LNCaP clone FGC (cell line): ENCODE results near the gene RNF26.

Experiments used
- DNase-seq: peaks from one replicate; pipeline ENCODE4 v3.0.0-alpha.2; 2011; ENCODE audit warnings: low read depth
- H3K4me3 ChIP-seq: 2 replicates; pipeline ENCODE4 v1.5.1; 2011; ENCODE audit warnings: mild to moderate bottlenecking, low read depth, low read length, control low read depth
- TF ChIP-seq, protein P1 (sequence below): IDR thresholded peaks from 2 replicates; pipeline ENCODE4 v1.5.1; 2012; ENCODE audit warnings: mild to moderate bottlenecking; ENCODE audit not compliant: control insufficient read depth, insufficient read depth; ENCODE audit errors: extremely low read depth

Gene RNF26

DNA sequence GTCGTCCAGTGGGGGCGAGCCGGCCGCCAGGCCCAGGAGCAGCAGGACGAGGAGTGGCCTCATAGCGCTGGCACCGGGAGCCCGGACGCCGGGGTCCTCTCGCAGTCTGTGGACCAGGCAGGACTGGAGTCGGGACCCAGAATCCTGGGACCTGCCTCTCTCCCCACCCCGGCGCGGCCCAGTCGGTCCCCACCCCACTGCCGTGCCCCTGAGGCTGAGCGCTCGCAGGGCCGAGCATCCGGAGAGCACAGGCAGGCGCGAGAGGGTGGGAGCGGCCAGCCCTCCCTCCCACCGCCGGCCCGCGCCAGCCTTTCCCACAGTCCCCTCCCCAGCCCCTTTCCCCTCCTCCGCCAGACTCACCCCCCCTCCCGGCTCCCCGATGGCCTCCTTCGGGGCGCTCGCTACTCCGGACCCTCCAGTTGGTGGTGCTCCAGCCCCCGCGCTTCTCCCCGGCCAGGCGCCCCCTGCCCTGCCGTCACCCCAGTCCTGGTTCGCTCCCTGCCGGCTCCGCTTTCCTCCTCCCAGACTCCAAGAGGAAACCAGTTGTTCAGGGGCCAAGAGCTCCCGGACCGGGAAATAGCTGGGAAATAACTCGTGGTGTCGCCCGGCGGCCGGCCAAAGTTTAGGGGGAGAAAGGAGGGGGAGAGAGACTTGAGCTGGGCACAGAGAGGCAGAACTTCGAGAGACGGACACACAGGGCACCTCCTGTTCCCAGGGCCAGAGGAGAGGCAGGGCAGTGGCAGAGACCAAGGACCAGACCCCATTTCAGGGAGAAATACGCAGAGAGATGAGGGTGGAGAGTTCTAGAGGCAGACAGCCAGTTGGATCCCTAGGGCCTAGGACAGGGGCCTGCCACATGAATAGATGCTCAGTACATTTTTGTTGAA, 6.3 kb downstream of the RNF26 start, which contains the start of gene C1QTNF5:
TSS of gene C1QTNF5 (minus strand) at position 549 of the 887 bp plus-strand sequence. CDS start at position 63, 486 bp downstream.
- DNase-seq = no peak

DNA sequence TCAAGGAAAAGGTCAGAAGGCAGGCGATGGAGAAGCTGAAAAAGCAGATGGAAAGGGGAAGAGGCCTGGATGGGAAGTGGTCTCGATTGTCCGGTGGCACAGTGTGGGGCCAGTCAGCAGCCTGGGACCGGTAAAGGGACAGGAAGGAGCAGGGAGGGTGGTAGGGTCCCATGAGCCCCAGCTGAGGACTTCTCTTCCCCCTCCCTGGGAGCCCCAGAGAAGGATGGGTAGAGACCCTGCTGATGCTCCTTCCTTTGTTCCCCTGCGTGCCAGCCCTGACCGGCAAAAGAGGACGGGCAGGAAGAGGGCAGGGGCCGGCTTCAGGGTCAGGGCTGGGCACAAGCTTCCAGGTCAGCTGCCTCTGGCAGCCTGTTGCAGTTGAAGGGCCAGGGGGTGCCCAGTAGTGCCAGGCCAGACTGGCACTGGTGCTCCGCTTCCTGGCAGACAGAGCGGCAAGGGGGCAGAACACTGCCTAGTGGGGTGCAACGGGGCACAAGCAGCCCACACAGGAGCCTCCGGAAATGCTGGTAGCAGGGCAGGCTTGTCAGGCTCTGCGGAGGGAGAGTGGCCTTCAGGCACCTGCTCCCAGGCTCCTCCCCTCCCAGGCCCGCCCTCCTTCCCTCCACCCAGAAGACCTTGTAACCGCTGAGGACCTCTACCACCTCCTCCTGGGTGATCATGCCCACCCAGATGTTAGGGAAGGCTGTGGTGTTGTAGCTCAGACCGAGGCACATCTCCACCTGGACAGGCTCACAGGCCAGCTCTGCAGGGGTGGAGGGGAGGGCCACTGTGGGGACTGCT, 7.1 kb downstream of the RNF26 start:
- DNase-seq = no peak
- TF ChIP-seq, protein P1, sequence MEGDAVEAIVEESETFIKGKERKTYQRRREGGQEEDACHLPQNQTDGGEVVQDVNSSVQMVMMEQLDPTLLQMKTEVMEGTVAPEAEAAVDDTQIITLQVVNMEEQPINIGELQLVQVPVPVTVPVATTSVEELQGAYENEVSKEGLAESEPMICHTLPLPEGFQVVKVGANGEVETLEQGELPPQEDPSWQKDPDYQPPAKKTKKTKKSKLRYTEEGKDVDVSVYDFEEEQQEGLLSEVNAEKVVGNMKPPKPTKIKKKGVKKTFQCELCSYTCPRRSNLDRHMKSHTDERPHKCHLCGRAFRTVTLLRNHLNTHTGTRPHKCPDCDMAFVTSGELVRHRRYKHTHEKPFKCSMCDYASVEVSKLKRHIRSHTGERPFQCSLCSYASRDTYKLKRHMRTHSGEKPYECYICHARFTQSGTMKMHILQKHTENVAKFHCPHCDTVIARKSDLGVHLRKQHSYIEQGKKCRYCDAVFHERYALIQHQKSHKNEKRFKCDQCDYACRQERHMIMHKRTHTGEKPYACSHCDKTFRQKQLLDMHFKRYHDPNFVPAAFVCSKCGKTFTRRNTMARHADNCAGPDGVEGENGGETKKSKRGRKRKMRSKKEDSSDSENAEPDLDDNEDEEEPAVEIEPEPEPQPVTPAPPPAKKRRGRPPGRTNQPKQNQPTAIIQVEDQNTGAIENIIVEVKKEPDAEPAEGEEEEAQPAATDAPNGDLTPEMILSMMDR = no peak
- no peak overlapping the region for H3K4me3 ChIP-seq

More for the DNA sequence above, 6.3 kb downstream of the RNF26 start, which contains the start of gene C1QTNF5:
- peak within 1 kb of the TSS; percentile 30 for H3K4me3 ChIP-seq
- TF ChIP-seq, protein P1 = no peak

DNA sequence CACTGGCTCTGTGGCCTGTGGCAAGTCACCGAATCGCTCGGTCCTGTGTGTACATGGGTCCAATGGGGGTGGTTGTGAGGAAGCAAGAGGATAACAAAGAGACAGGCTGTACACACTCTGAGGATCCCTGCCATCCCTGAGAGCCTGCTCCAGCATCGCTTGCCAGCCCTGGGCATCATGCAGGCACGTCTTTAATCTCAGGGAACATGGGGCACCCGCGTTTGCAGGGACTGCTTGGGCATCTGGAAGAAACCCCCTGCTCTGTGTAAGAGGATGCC, 7.6 kb downstream of the RNF26 start:
- TF ChIP-seq, protein P1 = no peak
- DNase-seq = no peak

DNA sequence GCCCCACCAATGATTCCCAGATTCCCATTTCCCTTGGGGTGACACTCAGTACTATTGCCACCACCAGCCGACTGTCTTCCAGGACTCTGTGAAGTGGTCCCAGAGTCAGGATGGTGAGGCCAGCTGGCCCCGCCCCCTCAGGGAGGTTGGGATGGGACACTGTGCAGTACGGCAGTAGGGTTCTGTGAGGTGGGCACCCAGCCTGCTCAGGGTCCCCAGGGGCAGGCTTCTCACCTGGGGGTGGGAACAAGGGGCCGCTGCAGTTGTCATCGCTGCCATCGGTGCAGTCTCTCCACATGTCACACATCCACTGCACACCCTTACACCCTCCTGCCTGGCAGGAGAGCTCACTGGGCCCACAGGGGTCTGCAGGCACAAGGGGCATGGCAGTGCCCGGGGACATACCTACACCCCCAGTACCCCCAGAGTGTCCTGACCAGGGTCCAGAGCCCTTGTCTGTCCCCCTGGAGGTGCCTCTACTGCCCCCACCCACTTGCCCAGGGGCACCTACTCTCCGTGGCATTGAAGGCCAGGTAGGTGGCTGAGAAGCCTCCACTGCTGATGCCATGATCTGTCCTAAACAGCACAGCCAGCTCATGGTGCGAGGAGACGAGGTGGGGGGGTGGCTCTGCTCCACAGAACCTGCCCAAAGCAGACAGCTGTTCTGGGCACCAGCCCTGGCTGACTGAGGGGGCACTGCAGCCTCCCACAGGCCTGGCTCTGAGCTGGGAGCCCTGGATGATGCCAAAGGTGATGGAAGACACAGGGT, 8.2 kb downstream of the RNF26 start:
- DNase-seq = no peak
- TF ChIP-seq, protein P1 = no peak
- H3K4me3 ChIP-seq = no peak overlapping the region

More for the DNA sequence above, 7.6 kb downstream of the RNF26 start:
- H3K4me3 ChIP-seq = no peak overlapping the region

DNA sequence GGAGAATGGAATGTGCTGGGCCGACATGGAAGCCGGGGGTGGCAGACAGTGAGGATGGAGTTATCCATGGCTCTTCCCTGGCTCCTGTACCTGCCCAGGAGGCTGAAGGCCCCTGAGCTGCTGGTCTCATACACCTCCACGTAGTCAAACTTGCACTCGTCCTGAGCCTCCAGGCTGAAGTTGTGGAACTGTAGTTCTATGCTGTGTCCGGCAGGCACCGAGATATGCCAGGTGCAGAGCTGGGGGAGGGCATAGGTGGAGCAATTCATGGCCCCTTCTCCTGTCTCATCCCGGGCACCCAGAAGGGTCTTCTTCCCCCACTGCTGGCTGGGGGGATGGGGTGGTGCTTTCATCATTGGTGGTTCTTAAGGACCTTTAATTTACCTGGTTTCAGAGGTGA, 9.4 kb downstream of the RNF26 start:
- TF ChIP-seq, protein P1 = no peak
- no peak overlapping the region for H3K4me3 ChIP-seq
- DNase-seq = no peak

DNA sequence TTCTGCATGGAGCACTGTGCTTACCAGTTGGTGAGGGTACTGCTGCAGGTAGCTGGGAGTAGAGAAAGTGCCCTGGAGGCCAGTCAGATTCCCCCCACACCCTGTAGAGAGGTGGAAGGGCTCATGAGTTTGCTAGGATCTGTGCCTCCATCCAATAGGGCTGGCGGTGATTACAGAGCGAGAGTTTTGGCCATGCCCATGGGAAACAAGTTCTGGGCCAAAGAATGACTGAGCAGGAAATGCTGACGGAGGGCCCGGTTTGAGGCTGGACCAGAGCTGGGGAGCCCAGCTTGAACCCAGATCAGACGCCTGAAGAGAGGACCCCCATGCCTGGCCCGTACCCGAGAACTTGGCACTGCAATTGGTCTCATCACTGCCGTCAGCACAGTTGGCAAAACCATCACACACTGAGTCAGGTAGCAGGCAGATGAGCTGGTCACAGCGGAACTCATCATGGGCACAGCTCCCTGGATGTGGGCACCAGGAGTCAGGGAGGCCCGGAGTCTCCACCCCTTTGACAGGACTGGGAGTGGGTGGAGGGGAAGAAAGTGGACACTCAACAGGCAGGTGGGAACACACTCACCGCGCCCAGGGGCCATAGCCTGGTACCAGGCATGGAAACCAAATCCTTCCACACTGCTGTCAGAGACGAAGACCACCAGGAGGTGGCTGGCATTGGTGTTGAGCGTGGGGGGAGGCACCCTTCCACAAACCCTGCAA, 10.1 kb downstream of the RNF26 start:
- H3K4me3 ChIP-seq = no peak overlapping the region
- TF ChIP-seq, protein P1 = no peak
- no peak for DNase-seq
